GM12878 (cell line): ENCODE measurements around the gene ATP4A. TPM values are rescaled to one million over a fixed set of nuclear protein-coding genes. Genes with fewer than 3 reads are reported as not detected.

Experiments
- ATF7 ChIP-seq: fragments of 450-650 bp; IDR thresholded peaks from 2 replicates; pipeline ENCODE4 v1.6.1; 2016; ENCODE audit warnings: low read depth, mild to moderate bottlenecking
- BACH1 ChIP-seq: fragments of 450-650 bp; IDR thresholded peaks from 2 replicates; pipeline ENCODE4 v1.6.1; 2017; ENCODE audit warnings: mild to moderate bottlenecking, borderline replicate concordance
- CHD4 ChIP-seq: fragments of 200-600 bp; sonication (generic); IDR thresholded peaks from 2 replicates; pipeline ENCODE4 v1.6.1; 2016; ENCODE audit warnings: mild to moderate bottlenecking
- CREM ChIP-seq: IDR thresholded peaks from 2 replicates; pipeline ENCODE4 v1.6.1; 2014; ENCODE audit warnings: antibody characterized with exemption, low read depth
- EGR1 ChIP-seq, 2 experiments: IDR thresholded peaks; 1 replicate in 1 of 2; 2 replicates in 1 of 2; pipeline ENCODE4 v1.6.1; 2011 to 2012; ENCODE audit warnings: low read depth in 2 of 2, low read length in 2 of 2, borderline replicate concordance in 1 of 2, mild to moderate bottlenecking in 1 of 2, moderate library complexity in 1 of 2
- ELK1 ChIP-seq: IDR thresholded peaks from 2 replicates; pipeline ENCODE4 v1.6.1; 2012; ENCODE audit warnings: low read depth, low read length, improper control_type of control experiment
- EP300 ChIP-seq, 2 experiments: fragments of 150-350 bp in 1 of 2; IDR thresholded peaks; 2 replicates each; pipeline ENCODE4 v1.6.1; 2011 to 2012; ENCODE audit warnings: low read depth in 2 of 2, low read length in 2 of 2, borderline replicate concordance in 1 of 2, improper control_type of control experiment in 1 of 2, inconsistent platforms in 1 of 2; ENCODE audit not compliant: control insufficient read depth in 1 of 2
- FOS ChIP-seq: IDR thresholded peaks from 3 replicates; pipeline ENCODE4 v1.6.1; 2011; ENCODE audit warnings: borderline replicate concordance; ENCODE audit not compliant: insufficient read length; ENCODE audit errors: extremely low read depth
- FOXK2 ChIP-seq: fragments of 450-650 bp; IDR thresholded peaks from 2 replicates; pipeline ENCODE4 v1.6.1; 2017; ENCODE audit warnings: mild to moderate bottlenecking, moderate library complexity
- HDAC2 ChIP-seq: fragments of 200-600 bp; sonication (generic); IDR thresholded peaks from 2 replicates; pipeline ENCODE4 v1.6.1; 2017
- HDGF ChIP-seq: fragments of 450-650 bp; IDR thresholded peaks from 2 replicates; pipeline ENCODE4 v1.6.1; 2016; ENCODE audit warnings: antibody characterized with exemption
- IKZF1 ChIP-seq: fragments of 450-650 bp; conservative IDR thresholded peaks from 2 replicates; pipeline ENCODE4 v1.6.1; 2017; ENCODE audit warnings: antibody characterized with exemption, mild to moderate bottlenecking
- IKZF2 ChIP-seq, 2 experiments: fragments of 450-650 bp; IDR thresholded peaks; 2 replicates each; pipeline ENCODE4 v1.6.1; 2017; ENCODE audit warnings: mild to moderate bottlenecking in 2 of 2, moderate library complexity in 2 of 2
- MTA2 ChIP-seq: fragments of 450-650 bp; IDR thresholded peaks from 2 replicates; pipeline ENCODE4 v1.6.1; 2016; ENCODE audit warnings: low read depth, mild to moderate bottlenecking, moderate library complexity
- MYC ChIP-seq: IDR thresholded peaks from 2 replicates; pipeline ENCODE4 v1.6.1; 2011; ENCODE audit warnings: mild to moderate bottlenecking, low read length, moderate library complexity, inconsistent platforms; ENCODE audit not compliant: insufficient read depth, insufficient replicate concordance, insufficient read length, severe bottlenecking
- NBN ChIP-seq: fragments of 450-650 bp; IDR thresholded peaks from 2 replicates; pipeline ENCODE4 v1.6.1; 2016
- NFYB ChIP-seq: IDR thresholded peaks from 2 replicates; pipeline ENCODE4 v1.6.1; 2011; ENCODE audit warnings: low read depth, mild to moderate bottlenecking, low read length, improper control_type of control experiment, moderate library complexity; ENCODE audit not compliant: insufficient read depth
- NR2C1 ChIP-seq: fragments of 450-650 bp; IDR thresholded peaks from 2 replicates; pipeline ENCODE4 v1.6.1; 2017; ENCODE audit warnings: antibody characterized with exemption, mild to moderate bottlenecking, moderate library complexity
- PAX5 ChIP-seq: IDR thresholded peaks from 2 replicates; pipeline ENCODE4 v1.6.1; 2011; ENCODE audit warnings: low read depth, low read length, borderline replicate concordance
- PBX3 ChIP-seq: IDR thresholded peaks from 2 replicates; pipeline ENCODE4 v1.6.1; 2011; ENCODE audit warnings: mild to moderate bottlenecking, low read depth, low read length, moderate library complexity; ENCODE audit not compliant: insufficient replicate concordance
- POLR2A ChIP-seq: IDR thresholded peaks from 2 replicates; pipeline ENCODE4 v1.6.1; 2011; ENCODE audit warnings: low read depth, mild to moderate bottlenecking, low read length
- RCOR1 ChIP-seq: conservative IDR thresholded peaks from 2 replicates; pipeline ENCODE4 v1.6.1; 2012; ENCODE audit warnings: low read depth, low read length, improper control_type of control experiment
- RELA ChIP-seq: fragments of 450-650 bp; IDR thresholded peaks from 2 replicates; pipeline ENCODE4 v1.8.0; 2014; ENCODE audit warnings: borderline replicate concordance; ENCODE audit not compliant: partially characterized antibody
- RFX5 ChIP-seq: IDR thresholded peaks from 2 replicates; pipeline ENCODE4 v1.6.1; 2011; ENCODE audit warnings: low read depth, low read length, improper control_type of control experiment
- RUNX3 ChIP-seq: IDR thresholded peaks from 2 replicates; pipeline ENCODE4 v1.6.1; 2012; ENCODE audit warnings: low read length, inconsistent platforms
- SIN3A ChIP-seq: IDR thresholded peaks from 2 replicates; pipeline ENCODE4 v1.6.1; 2012; ENCODE audit warnings: low read depth, low read length, improper control_type of control experiment
- SIX5 ChIP-seq: IDR thresholded peaks from 2 replicates; pipeline ENCODE4 v1.6.1; 2011; ENCODE audit warnings: mild to moderate bottlenecking, low read depth, low read length, moderate library complexity; ENCODE audit not compliant: severe bottlenecking
- SREBF2 ChIP-seq: IDR thresholded peaks from 2 replicates; pipeline ENCODE4 v1.6.1; 2012; ENCODE audit warnings: mild to moderate bottlenecking, low read length
- STAT1 ChIP-seq: fragments of 450-650 bp; conservative IDR thresholded peaks from 2 replicates; pipeline ENCODE4 v1.6.1; 2014; ENCODE audit warnings: antibody characterized with exemption, mild to moderate bottlenecking
- SUPT20H ChIP-seq: IDR thresholded peaks from 2 replicates; pipeline ENCODE4 v1.6.1; 2011; ENCODE audit warnings: low read depth, mild to moderate bottlenecking, low read length, moderate library complexity, borderline replicate concordance; ENCODE audit not compliant: control insufficient read depth
- TAF1 ChIP-seq: IDR thresholded peaks from 2 replicates; pipeline ENCODE4 v1.6.1; 2011; ENCODE audit warnings: mild to moderate bottlenecking, low read depth, low read length, borderline replicate concordance
- YY1 ChIP-seq: IDR thresholded peaks from 2 replicates; pipeline ENCODE4 v1.6.1; 2011; ENCODE audit warnings: low read depth, mild to moderate bottlenecking, low read length
- ZNF384 ChIP-seq: IDR thresholded peaks from 2 replicates; pipeline ENCODE4 v1.6.1; 2012; ENCODE audit warnings: low read depth, mild to moderate bottlenecking, low read length, improper control_type of control experiment, borderline replicate concordance
- polyA plus RNA-seq, 11 experiments: library from polyadenylated mRNA; depleted of rRNA in 4 of 11; unstranded in 6 of 11; stranded (reverse) in 5 of 11; fragments of >200 nt; fragmentation: Nextera tagmentation in 4 of 11; fragmentation: Illumina TruSeq in 1 of 11; extraction: Ambion mirVana in 4 of 11; extraction: Trizol in 1 of 11; gene quantifications; 1 replicate in 1 of 11; 2 replicates in 10 of 11; pipeline versions ENCODE4 v1.2.1 to v1.2.3, GENCODE V29; 2011 to 2016; ENCODE audit warnings: inconsistent platforms in 2 of 11, missing spikeins in 2 of 11, low read depth in 1 of 11
- total RNA-seq, 4 experiments: library from RNA; depleted of rRNA in 3 of 4; stranded (reverse); fragments of >200 nt in 3 of 4; fragmentation: Illumina TruSeq in 1 of 4; extraction: Trizol in 1 of 4; gene quantifications; 2 replicates each; pipeline versions ENCODE4 v1.2.1 to v1.2.3, GENCODE V29; 2013 to 2021

Gene ATP4A
- total and polyA plus RNA-seq, 10 of the 15 experiments (the other 5 are each of a cell fraction or from before 2014, with no cell fraction given) = 0.03 to 1.5 (median 0.11) TPM; not detected in 3

- TF ChIP-seq MTA2 = peak; percentile 46
- TF ChIP-seq STAT1 = no peak
- TF ChIP-seq RFX5 = peak; percentile 57; the same call in 1 of the 2 replicates
- TF ChIP-seq POLR2A = no peak
- peak; percentile 93 for TF ChIP-seq HDGF
- no peak for TF ChIP-seq EGR1 (IDR thresholded peaks at IDR 0.05; ENCODE audit: borderline replicate concordance in 1 of 2, low read depth in 2 of 2, low read length in 2 of 2)
- TF ChIP-seq BACH1 = no peak
- no peak for TF ChIP-seq NR2C1
- no peak for TF ChIP-seq TAF1
- no peak for TF ChIP-seq SIN3A
- no peak for TF ChIP-seq MYC
- no peak for TF ChIP-seq ELK1
- TF ChIP-seq PAX5 = no peak
- peak; percentile 48 for TF ChIP-seq RUNX3
- TF ChIP-seq CREM = no peak
- peak; percentile 72 for TF ChIP-seq ATF7
- no peak for TF ChIP-seq ZNF384
- TF ChIP-seq SUPT20H = no peak
- TF ChIP-seq SREBF2 = no peak; the same call in 1 of the 2 replicates
- TF ChIP-seq PBX3 = peak; percentile 89
- no peak for TF ChIP-seq SIX5
- no peak for TF ChIP-seq RELA
- peak; percentile 68 for TF ChIP-seq YY1
- peak; percentile 89 for TF ChIP-seq IKZF1
- no peak for TF ChIP-seq CHD4
- peak; percentile 93 for TF ChIP-seq NFYB
- no peak for TF ChIP-seq HDAC2
- peak; percentile 74 for TF ChIP-seq NBN
- TF ChIP-seq RCOR1 = no peak
- peak in 1 of 2 experiments; percentile 46; a peak in 1 of 4 replicates for TF ChIP-seq EP300 (IDR thresholded peaks at IDR 0.05; ENCODE audit: borderline replicate concordance in 1 of 2, control insufficient read depth in 1 of 2, low read depth in 2 of 2, low read length in 2 of 2)
- TF ChIP-seq FOXK2 = no peak
- peak; percentile 48 for TF ChIP-seq FOS
- peak; percentile 75 to 80; a peak in 3 of 4 replicates for TF ChIP-seq IKZF2 (IDR thresholded peaks at IDR 0.05)
These were observed 33.0 kb upstream of the ATP4A start (continued) for GRCh38 chr19:35596366-35596999.
